Measurements from ENCODE around the gene SLC39A6.

DNA sequence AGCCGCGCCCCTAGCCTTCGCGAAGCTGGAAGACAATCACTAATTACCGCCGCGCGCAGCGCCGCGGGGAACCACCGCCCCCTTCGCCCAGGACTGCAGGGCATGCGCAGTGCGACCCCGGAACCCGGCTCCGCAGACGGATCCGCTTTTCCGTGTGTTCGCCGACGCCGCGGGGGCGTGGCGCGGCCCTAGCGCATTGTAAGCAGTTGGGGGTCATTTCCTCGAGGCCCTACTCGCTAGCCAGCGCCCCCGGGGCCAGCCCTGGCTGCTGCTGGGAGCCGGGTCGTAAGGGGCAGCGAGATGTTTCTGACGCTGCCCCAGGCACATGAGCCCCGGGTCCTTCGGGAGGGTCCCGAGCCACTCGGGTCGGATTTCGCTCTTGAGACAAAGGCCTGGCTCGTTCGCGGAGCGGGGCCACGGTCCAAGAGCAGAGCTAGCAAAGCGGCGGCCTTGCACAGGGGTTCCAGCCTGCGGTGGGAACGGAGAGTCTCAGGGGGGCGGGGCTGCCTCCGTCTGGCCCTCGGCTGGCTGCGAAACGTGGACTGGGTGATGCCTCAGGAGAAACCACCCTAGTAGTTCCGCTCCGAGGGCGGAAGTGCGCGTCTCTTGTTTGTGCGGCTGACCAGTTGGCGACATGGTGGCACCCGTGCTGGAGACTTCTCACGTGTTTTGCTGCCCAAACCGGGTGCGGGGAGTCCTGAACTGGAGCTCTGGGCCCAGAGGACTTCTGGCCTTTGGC lies at the start of gene SLC39A6, which contains the start of gene ELP2:
- no peak for TF ChIP-seq EZH2 (IDR thresholded peaks at IDR 0.05; ENCODE audit: low read depth)
- TF ChIP-seq, protein P1, sequence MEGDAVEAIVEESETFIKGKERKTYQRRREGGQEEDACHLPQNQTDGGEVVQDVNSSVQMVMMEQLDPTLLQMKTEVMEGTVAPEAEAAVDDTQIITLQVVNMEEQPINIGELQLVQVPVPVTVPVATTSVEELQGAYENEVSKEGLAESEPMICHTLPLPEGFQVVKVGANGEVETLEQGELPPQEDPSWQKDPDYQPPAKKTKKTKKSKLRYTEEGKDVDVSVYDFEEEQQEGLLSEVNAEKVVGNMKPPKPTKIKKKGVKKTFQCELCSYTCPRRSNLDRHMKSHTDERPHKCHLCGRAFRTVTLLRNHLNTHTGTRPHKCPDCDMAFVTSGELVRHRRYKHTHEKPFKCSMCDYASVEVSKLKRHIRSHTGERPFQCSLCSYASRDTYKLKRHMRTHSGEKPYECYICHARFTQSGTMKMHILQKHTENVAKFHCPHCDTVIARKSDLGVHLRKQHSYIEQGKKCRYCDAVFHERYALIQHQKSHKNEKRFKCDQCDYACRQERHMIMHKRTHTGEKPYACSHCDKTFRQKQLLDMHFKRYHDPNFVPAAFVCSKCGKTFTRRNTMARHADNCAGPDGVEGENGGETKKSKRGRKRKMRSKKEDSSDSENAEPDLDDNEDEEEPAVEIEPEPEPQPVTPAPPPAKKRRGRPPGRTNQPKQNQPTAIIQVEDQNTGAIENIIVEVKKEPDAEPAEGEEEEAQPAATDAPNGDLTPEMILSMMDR (conservative IDR thresholded peaks at IDR 0.05) = no peak

Data from PC-9 (cell line).